GM12878 (cell line): ENCODE results near the gene TMEM255B.

ENCODE experiments used
- BACH1 ChIP-seq: fragments of 450-650 bp; IDR thresholded peaks from 2 replicates; pipeline ENCODE4 v1.6.1; 2017; ENCODE audit warnings: mild to moderate bottlenecking, borderline replicate concordance
- BHLHE40 ChIP-seq, 2 experiments: fragments of 450-650 bp in 1 of 2; IDR thresholded peaks; 2 replicates each; pipeline ENCODE4 v1.6.1; 2011 to 2017; ENCODE audit warnings: low read depth in 2 of 2, borderline replicate concordance in 1 of 2, improper control_type of control experiment in 1 of 2, low read length in 1 of 2, mild to moderate bottlenecking in 1 of 2
- CBFB ChIP-seq: IDR thresholded peaks from 2 replicates; pipeline ENCODE4 v1.6.1; 2016; ENCODE audit warnings: antibody characterized with exemption, low read depth
- CHD4 ChIP-seq: fragments of 200-600 bp; sonication (generic); IDR thresholded peaks from 2 replicates; pipeline ENCODE4 v1.6.1; 2016; ENCODE audit warnings: mild to moderate bottlenecking
- EED ChIP-seq: sonication (generic); IDR thresholded peaks from 2 replicates; pipeline ENCODE4 v1.6.1; 2016; ENCODE audit warnings: antibody characterized with exemption, low read depth
- MTA3 ChIP-seq: IDR thresholded peaks from 2 replicates; pipeline ENCODE4 v1.6.1; 2012; ENCODE audit warnings: low read length, inconsistent platforms, borderline replicate concordance
- MYC ChIP-seq: IDR thresholded peaks from 2 replicates; pipeline ENCODE4 v1.6.1; 2011; ENCODE audit warnings: mild to moderate bottlenecking, low read length, moderate library complexity, inconsistent platforms; ENCODE audit not compliant: insufficient read depth, insufficient replicate concordance, insufficient read length, severe bottlenecking
- POLR2A ChIP-seq: IDR thresholded peaks from 2 replicates; pipeline ENCODE4 v1.6.1; 2011; ENCODE audit warnings: low read depth, mild to moderate bottlenecking, low read length
- SIN3A ChIP-seq: IDR thresholded peaks from 2 replicates; pipeline ENCODE4 v1.6.1; 2012; ENCODE audit warnings: low read depth, low read length, improper control_type of control experiment
- TF ChIP-seq, protein P1 (sequence below), 3 experiments: IDR thresholded peaks in 2 of 3; conservative IDR thresholded peaks in 1 of 3; 2 replicates each; pipeline ENCODE4 v1.5.1; 2011; ENCODE audit warnings: low read depth in 3 of 3, low read length in 3 of 3, mild to moderate bottlenecking in 3 of 3, control low read depth in 2 of 3, moderate library complexity in 2 of 3, inconsistent platforms in 1 of 3, mixed read lengths in 1 of 3; ENCODE audit not compliant: control insufficient read depth in 2 of 3, insufficient read depth in 1 of 3; ENCODE audit errors: extremely low read depth in 1 of 3

DNA sequence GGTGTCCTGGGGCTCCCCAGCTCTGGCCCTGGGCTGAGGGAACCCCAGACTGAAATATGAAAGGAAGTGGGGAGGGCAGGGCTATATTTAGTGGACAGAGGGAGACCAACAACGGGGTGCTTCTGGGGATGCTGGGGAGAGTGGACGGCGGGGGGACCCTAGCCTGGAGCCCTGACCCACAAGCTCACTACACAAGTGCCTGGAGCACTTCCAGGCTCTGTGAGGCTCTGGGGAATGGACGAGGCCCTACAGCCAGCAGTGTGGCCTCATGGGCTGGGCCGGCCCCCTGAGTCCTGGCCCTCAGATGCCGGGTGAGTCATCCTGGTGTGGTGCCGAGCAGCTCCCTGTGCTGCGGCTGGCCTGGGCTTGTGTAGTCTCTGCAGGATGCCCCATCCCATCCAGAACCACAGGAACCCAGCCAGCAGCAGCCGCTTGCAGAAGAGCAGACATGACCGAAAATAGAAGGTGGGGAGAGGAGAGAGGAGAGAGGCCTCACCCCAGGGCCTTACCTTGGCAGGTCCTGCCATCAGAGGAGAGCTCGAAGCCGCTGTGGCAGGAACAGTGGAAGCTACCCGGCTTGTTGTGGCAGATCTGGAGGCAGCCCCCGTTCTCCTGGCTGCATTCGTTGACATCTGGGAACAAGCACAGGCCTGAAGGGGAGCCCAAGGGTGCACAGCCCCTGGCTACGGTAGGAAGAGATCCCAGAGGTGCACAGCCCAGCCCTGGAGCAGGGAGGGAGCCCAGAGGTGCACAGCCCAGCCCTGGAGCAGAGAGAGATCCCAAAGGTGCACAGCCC, 78.7 kb downstream of the TMEM255B start:
- TF ChIP-seq BHLHE40 (IDR thresholded peaks at IDR 0.05; ENCODE audit: borderline replicate concordance in 1 of 2, low read depth in 2 of 2, low read length in 1 of 2) (no peak), MTA3 (no peak), CHD4 (no peak), MYC (no peak), SIN3A (no peak), CBFB (no peak), POLR2A (no peak), BACH1 (no peak), EED (no peak)
- TF ChIP-seq, protein P1, sequence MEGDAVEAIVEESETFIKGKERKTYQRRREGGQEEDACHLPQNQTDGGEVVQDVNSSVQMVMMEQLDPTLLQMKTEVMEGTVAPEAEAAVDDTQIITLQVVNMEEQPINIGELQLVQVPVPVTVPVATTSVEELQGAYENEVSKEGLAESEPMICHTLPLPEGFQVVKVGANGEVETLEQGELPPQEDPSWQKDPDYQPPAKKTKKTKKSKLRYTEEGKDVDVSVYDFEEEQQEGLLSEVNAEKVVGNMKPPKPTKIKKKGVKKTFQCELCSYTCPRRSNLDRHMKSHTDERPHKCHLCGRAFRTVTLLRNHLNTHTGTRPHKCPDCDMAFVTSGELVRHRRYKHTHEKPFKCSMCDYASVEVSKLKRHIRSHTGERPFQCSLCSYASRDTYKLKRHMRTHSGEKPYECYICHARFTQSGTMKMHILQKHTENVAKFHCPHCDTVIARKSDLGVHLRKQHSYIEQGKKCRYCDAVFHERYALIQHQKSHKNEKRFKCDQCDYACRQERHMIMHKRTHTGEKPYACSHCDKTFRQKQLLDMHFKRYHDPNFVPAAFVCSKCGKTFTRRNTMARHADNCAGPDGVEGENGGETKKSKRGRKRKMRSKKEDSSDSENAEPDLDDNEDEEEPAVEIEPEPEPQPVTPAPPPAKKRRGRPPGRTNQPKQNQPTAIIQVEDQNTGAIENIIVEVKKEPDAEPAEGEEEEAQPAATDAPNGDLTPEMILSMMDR (IDR thresholded peaks at IDR 0.05 in 2 of 3, conservative IDR thresholded peaks at IDR 0.05 in 1 of 3; ENCODE audit: control insufficient read depth in 2 of 3, extremely low read depth in 1 of 3, insufficient read depth in 1 of 3, low read depth in 3 of 3, low read length in 3 of 3), result no peak
